Stomach (tissue), 9 donors: ENCODE results near the gene FGF22. TPM values are rescaled to one million over a fixed set of nuclear protein-coding genes. Genes with fewer than 3 reads are reported as not detected.

Experiments
- DNase-seq, 2 donors: peaks; one replicate each; pipeline versions ENCODE4 v3.0.0 to v3.0.0-alpha.2; 2013 to 2019
- H3K27ac ChIP-seq, 5 donors: fragments of 200-600 bp in 4 of 5; sonication (generic) in 4 of 5; one replicate each; pipeline ENCODE4 v1.5.1; 2013 to 2019; ENCODE audit warnings: mild to moderate bottlenecking in 1 of 5, moderate library complexity in 1 of 5
- H3K27me3 ChIP-seq, 3 donors: fragments of 200-600 bp; sonication (generic); one replicate each; pipeline ENCODE4 v1.5.1; 2017 to 2019; ENCODE audit warnings: mixed run types in 1 of 3
- H3K36me3 ChIP-seq, 4 donors: fragments of 200-600 bp; sonication (generic); 1 replicate in 3 of 4; 2 replicates in 1 of 4; pipeline ENCODE4 v1.5.1; 2016 to 2019
- H3K4me1 ChIP-seq, 4 donors: fragments of 200-600 bp; sonication (generic); one replicate each; pipeline ENCODE4 v1.5.1; 2016 to 2019
- H3K4me3 ChIP-seq, 4 donors: fragments of 200-600 bp; sonication (generic) in 3 of 4; one replicate each; pipeline ENCODE4 v1.5.1; 2016 to 2019; ENCODE audit warnings: mild to moderate bottlenecking in 1 of 4
- H3K9me3 ChIP-seq, 4 donors: fragments of 200-600 bp; sonication (generic); one replicate each; pipeline ENCODE4 v1.5.1; 2016 to 2019
- EP300 ChIP-seq: sonication (generic); formaldehyde crosslinking; IDR thresholded peaks from one replicate; pipeline ENCODE4 v1.6.1; 2017; ENCODE audit warnings: antibody characterized with exemption
- POLR2A ChIP-seq, 4 donors: fragments of 450-650 bp; IDR thresholded peaks; one replicate each; pipeline ENCODE4 v1.6.1; 2016; ENCODE audit warnings: antibody characterized with exemption in 4 of 4, control low read depth in 2 of 4, mild to moderate bottlenecking in 1 of 4, moderate library complexity in 1 of 4
- POLR2AphosphoS5 ChIP-seq, 3 donors: sonication (generic); formaldehyde crosslinking; IDR thresholded peaks; one replicate each; pipeline ENCODE4 v1.6.1; 2016; ENCODE audit warnings: antibody characterized with exemption in 3 of 3
- WGBS, 5 donors: extraction: QIAGEN DNeasy Blood & Tissue Kit in 3 of 5; methylation state at CpG; one replicate each; pipeline versions ENCODE4 v1.1.5 to v1.1.7; 2013 to 2018; 5-methylcytosine and 5-hydroxymethylcytosine counted together
- intact Hi-C: fragments of 100-400 bp; cut with DNase I; formaldehyde crosslinking; loops from one replicate; pipeline ENCODE4 v1.15.1; 2023; ENCODE audit warnings: low total_unique reads
- polyA plus RNA-seq, 3 donors: library from polyadenylated mRNA; stranded (reverse); fragments of 200-250 nt; gene quantifications; one replicate each; pipeline ENCODE4 v1.2.3, GENCODE V29; 2013
- total RNA-seq, 5 donors: library from RNA; depleted of rRNA; stranded (reverse); fragments of >200 nt; gene quantifications; one replicate each; pipeline versions ENCODE4 v1.1.0 to v1.2.3, GENCODE V29; 2014 to 2016
- TF ChIP-seq, protein P1 (sequence below), 7 experiments: fragments of 450-650 bp in 4 of 7; fragments of 200-600 bp in 3 of 7; sonication (generic) in 3 of 7; IDR thresholded peaks; one replicate each; pipeline ENCODE4 v1.5.1; 2016 to 2019; ENCODE audit warnings: antibody characterized with exemption in 7 of 7, control low read depth in 2 of 7, mild to moderate bottlenecking in 1 of 7
- donor health status: healthy with polysubstance abuse.
- donor health status: Bipolar disorder and iron deficiency.
- donor health status: healthy.

The FGF22 gene
- total and polyA plus RNA-seq, 8 donors = 0.37 to 0.76 (median 0.46) TPM; not detected in 4

DNA sequence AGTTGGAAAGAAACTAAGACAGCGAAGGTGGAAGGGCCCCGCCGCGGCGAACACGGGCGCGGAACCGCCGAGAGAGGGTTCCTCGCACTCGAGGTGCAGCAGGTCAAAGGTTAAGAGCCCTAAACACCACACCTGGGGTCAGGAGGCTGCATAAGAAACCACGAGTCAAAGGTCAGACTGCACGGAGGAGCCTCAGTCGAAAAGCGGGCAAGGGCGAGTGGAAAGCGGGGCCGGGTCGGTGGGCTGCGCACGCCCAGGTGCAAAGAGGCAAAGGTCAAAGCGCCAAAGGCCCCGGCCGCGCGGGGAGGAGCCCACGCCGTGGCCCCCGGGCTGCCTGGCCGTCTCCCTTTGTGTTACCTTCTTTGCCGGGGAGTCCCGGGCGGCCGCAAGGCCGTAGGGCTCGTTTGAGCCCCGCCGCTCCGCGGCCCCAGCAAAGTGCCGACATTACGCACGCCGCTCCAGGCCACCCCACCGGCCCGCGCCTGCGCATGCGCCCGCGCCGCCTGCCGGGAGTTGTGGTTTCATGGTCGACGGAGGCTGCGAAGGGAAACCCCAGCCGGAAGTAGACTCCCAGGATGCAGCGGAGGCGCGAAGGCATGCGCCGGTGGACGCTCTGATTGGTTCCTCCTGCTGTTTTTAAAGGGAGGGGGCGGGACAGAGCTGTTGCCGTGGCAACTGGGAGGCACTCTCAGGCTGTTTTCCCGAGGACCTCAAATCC, 6.5 kb upstream of the FGF22 start, which contains the start of gene POLRMT:
POLRMT (minus strand) TSS at position 470 of the 718 bp plus-strand sequence; CDS start at position 445, 25 bp downstream.
- TF ChIP-seq POLR2AphosphoS5 (IDR thresholded peaks at IDR 0.05) = peak; percentile 68 to 92 (median 70)
- TF ChIP-seq POLR2A (IDR thresholded peaks at IDR 0.05) = no peak
- TF ChIP-seq EP300 = no peak
- TF ChIP-seq, protein P1, sequence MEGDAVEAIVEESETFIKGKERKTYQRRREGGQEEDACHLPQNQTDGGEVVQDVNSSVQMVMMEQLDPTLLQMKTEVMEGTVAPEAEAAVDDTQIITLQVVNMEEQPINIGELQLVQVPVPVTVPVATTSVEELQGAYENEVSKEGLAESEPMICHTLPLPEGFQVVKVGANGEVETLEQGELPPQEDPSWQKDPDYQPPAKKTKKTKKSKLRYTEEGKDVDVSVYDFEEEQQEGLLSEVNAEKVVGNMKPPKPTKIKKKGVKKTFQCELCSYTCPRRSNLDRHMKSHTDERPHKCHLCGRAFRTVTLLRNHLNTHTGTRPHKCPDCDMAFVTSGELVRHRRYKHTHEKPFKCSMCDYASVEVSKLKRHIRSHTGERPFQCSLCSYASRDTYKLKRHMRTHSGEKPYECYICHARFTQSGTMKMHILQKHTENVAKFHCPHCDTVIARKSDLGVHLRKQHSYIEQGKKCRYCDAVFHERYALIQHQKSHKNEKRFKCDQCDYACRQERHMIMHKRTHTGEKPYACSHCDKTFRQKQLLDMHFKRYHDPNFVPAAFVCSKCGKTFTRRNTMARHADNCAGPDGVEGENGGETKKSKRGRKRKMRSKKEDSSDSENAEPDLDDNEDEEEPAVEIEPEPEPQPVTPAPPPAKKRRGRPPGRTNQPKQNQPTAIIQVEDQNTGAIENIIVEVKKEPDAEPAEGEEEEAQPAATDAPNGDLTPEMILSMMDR (IDR thresholded peaks at IDR 0.05) = peak in 1 of 7 experiments; percentile 22
- Histone ChIP-seq H3K4me1 (peaks cover 20 to 54% (median 36%) of the 10 kb centered on the region in 4 donors), H3K36me3 (peaks cover 11 to 33% (median 28%) of the 10 kb centered on the region in 4 donors), H3K4me3 (peak within 1 kb of the TSS; percentile 71 to 97 (median 82)), H3K27ac (peak within 1 kb of the TSS; percentile 44 to 88 (median 73)), H3K9me3 (no peaks in the 10 kb centered on the region), H3K27me3 (peaks cover 0 to under 1% (median 0%) of the 10 kb centered on the region in 3 donors)
- intact Hi-C loops = loop anchor here (10.0 kb wide), 1 partner anchor 58 kb away; the partner anchor contains the start of gene BSG
- peak; percentile 99 to 100 for DNase-seq
- 0 to 1% (median 0%) methylated on average over 27 to 67 of the region's 67 CpGs for WGBS, 5 donors

DNA sequence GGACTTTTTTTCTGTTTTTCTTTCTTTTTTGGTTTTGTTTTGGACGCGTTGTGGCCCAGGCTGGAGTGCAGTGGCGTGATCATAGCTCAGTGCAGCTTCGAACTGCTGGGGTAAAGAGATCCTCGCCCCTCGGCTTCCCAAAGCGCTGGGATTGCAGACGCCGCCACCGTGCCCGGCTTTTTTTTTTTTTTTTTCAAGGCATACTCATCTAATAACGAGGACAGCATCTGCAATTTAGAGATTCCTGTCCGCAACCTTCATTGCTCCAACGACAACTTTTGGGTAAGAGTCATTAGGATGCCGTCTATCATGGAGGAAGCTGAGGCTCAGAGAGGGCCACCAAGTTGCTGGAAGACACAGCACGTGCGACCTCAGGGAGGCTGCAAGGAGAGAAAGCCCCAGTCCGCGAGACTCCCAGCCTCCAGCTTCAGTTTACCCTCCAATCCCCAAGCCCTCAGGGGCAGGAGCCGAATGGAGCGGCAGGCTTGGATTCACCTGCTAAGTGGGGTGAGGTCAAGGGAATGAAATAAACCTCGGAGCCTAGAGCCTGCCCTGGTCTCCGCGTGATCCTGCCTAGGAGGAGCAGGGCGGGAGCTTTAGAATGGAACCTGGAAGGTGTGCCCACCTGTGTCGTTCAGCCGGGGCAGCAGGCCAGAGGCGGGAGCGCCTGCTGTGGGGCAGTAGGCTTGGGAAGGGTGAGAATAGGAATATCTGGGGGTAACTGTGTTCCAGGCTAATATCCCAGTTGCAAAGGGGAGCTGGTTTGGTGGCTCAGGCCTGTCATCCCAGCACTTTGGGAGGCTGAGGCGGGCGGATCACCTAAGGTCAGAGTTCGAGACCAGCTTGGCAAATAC, 5.7 kb upstream of the FGF22 start:
- Histone ChIP-seq H3K4me3 (peak overlapping the region; percentile 71 to 97 (median 82)), H3K4me1 (peaks cover 24 to 58% (median 42%) of the 10 kb centered on the region in 4 donors), H3K36me3 (peaks cover 11 to 25% (median 20%) of the 10 kb centered on the region in 4 donors), H3K27ac (peak overlapping the region; percentile 31 to 88 (median 73)), H3K9me3 (no peaks in the 10 kb centered on the region), H3K27me3 (peaks cover 0 to 8% (median 0%) of the 10 kb centered on the region in 3 donors)
- intact Hi-C loops = loop anchor here (10.0 kb wide), 1 partner anchor 59 kb away; the partner anchor contains the start of gene BSG
- 17 to 27% (median 20%) methylated on average over 31 to 32 of the region's 32 CpGs for WGBS, 5 donors
- TF ChIP-seq, protein P1 (IDR thresholded peaks at IDR 0.05) = no peak
- TF ChIP-seq POLR2AphosphoS5 (IDR thresholded peaks at IDR 0.05) = no peak
- no peak for TF ChIP-seq EP300
- no peak for TF ChIP-seq POLR2A (IDR thresholded peaks at IDR 0.05)
- no peak for DNase-seq

DNA sequence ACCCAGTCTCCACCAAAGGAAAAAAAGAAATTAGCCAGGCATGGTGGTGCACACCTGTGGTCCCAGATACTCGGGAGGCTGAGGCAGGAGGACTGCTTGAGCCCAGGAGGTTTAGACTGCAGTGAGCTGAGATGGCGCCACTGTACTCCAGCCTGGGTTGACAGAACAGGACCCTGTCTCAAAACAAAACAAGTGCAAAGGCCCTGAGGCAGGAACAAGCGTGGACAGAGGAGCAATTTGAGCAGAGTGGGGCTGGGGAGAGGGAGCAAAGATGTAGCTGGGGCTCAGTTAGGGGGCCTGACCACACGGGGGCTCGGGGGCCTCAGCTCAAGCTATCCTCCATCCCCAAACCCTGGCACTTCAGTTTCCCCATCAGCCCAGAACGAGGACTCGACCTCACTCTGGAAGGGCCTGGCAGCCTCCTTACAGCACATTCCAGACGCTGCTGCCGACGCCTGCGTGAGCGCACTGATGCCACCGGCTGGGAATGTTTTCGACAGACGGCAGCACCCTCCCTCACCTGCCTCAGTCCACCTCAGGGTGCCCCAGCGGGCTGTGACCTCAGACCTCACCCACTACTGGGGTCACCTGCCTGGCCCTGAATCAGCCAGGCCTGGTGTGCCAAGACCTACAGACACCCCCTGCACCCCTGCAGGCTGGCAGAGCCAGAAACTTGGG, 4.6 kb upstream of the FGF22 start:
- Histone ChIP-seq H3K9me3 (no peaks in the 10 kb centered on the region), H3K4me1 (peaks cover 32 to 56% (median 46%) of the 10 kb centered on the region in 4 donors), H3K4me3 (no peak overlapping the region), H3K27me3 (peaks cover 0 to 10% (median 0%) of the 10 kb centered on the region in 3 donors), H3K36me3 (peaks cover 5 to 14% (median 9%) of the 10 kb centered on the region in 4 donors), H3K27ac (no peak overlapping the region)
- WGBS, 5 donors = 87 to 94% (median 92%) methylated on average over 16 of the region's 16 CpGs
- intact Hi-C loops = loop anchor here (10.0 kb wide), 1 partner anchor 60 kb away; the partner anchor contains the start of gene BSG
- no peak for TF ChIP-seq POLR2A (IDR thresholded peaks at IDR 0.05)
- TF ChIP-seq EP300 = no peak
- TF ChIP-seq, protein P1 (IDR thresholded peaks at IDR 0.05) = no peak
- no peak for TF ChIP-seq POLR2AphosphoS5 (IDR thresholded peaks at IDR 0.05)
- DNase-seq = no peak
